GM19025 (cell line): Measurements from ENCODE around the gene PHF20.
"Not testable (repeated sequence)": the region's sequence is repeated elsewhere in the genome, so short reads cannot be mapped to it uniquely, and the experiment has no call there.

ENCODE experiments used
- ATAC-seq: cut with Tn5 transposase; IDR thresholded peaks from one replicate; pipeline ENCODE4 v1.9.1; 2021; ENCODE audit warnings: mild to moderate bottlenecking, low read depth, moderate library complexity; ENCODE audit not compliant: unreplicated experiment

Gene PHF20

DNA sequence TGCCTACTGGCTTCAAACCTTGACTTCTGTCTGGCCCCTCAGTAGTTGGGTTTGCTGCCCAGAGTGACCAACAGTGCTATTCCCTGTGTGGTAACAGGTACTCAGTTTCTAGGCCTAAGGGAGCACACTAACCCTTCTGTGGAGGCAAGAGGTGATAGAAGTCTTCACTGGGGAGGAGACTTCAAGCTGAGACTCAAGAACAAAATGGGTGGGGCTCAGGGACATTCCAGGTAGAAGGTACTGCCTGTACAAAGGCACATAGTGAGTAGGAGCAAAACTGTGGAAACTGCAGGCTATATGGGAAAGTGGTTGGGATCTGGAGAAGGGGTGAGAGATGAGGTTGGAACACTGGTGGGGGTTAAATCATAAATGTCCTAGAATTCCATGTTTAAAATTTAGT lies 184.8 kb downstream of the PHF20 start:
- ATAC-seq: no peak

DNA sequence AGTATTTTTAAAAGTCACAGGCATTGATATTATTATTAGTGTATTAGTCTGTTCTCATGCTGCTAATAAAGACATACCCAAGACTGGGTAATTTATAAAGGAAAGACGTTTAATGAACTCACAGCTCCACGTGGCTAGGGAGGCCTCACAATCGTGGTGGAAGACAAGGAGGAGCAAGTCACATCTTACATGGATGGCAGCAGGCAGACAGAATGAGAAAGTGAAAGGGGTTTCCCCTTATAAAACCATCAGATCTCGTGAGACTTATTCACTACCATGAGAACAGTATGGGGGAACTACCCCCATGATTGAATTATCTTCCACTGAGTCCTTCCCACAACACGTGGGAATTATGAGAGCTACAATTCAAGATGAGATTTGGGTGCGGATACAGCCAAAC lies 187.5 kb downstream of the PHF20 start:
- ATAC-seq: not testable (repeated sequence)

GRCh38 chr20:35963878-35964277 lies 192.1 kb downstream of the PHF20 start:
- no peak for ATAC-seq

DNA sequence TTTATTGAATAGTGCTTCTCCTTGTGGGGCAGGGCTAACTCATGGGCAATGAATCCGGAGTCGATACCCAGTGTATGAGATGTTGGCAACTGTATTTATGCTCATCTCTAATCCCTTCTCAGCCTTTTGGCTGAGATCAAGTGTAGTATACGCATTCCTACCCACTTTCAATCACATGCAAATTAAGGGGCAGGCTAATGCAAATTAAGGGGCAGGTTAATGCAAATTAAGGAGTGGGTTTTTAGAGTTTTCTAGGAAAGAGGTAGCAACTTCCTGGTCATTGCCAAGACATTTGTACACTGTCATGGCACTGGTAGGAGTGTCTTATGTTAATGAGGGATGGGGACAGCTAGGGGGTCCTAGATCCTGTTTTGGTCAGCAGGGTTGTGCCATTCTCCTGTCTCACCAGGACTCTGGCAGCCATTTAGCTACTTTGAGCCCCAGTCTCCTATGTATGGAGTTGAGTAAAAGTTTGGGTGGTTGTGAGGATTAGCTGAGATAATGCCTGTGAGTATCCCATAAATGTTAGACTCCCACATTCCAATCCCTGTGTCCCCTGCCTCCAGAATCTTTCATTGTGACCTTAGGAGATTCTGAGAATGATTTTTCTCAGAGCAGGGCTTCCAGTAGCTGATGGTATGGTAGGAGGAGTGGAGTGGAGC lies 196.3 kb downstream of the PHF20 start, which contains the start of gene CNBD2:
CNBD2 (plus strand) TSS at position 612 of the 662 bp plus-strand sequence. CDS start 173 bp downstream, outside the sequence.
- no peak for ATAC-seq

- ATAC-seq: no peak
Measured at GRCh38 chr20:35968930-35969329, 197.1 kb downstream of the PHF20 start.

DNA sequence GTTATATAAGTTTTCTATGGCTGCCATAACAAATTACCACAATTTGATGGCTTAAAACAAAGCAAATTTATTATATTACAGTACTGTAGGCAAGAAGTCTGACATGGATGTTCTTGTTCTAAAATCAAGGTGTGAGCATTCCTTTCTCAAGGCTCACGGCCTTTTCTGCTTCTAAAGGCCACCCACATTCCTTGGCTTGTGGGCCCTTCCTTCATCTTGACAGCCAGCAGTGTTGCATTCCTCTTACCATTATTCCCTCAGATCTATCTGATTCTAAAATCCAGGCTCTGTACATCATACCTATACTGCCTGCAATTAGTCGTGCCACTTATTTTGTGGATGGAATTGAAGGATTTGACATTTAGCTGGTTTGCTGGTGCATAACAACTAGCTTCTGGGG lies 200.2 kb downstream of the PHF20 start:
- ATAC-seq: no peak

DNA sequence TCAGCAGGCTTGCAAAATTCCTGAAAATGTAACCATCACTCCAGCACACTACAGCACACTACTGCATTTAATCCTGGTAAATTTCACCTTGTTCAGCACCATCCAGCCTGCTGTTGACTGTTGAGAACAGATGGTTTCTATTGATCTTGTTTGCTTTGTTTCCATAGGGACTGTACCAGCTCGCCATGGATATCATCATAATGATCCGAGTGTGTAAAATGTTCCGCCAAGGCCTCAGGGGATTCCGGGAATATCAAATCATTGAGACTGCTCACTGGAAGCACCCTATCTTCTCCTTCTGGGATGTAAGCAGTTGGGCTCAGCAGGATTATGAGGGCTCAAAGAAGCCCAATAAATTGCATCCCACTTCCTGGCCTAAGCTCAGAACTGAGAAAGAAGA lies 200.6 kb downstream of the PHF20 start:
- ATAC-seq: no peak

DNA sequence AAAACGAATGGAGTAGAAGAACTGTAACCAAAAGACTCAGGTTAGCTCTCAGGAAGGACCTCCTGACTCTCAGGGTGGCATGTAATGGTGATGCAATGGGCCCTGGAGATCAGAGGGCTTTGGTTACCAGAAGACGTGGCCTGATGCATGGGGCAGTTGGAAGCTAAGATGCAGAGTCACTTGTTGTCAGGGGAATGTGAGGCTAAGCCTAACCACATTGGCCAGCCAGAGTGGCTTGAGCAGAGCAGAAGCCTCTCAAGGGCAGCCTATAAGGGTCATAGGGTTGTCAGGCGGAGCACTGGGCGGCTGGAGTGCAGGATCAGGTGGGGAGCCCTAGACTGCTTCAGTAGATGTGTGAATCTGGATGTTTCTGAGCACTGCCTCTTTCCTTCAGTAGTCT lies 202.4 kb downstream of the PHF20 start:
- no peak for ATAC-seq

- ATAC-seq: no peak
Measured at GRCh38 chr20:35975576-35976373, 204.0 kb downstream of the PHF20 start.

DNA sequence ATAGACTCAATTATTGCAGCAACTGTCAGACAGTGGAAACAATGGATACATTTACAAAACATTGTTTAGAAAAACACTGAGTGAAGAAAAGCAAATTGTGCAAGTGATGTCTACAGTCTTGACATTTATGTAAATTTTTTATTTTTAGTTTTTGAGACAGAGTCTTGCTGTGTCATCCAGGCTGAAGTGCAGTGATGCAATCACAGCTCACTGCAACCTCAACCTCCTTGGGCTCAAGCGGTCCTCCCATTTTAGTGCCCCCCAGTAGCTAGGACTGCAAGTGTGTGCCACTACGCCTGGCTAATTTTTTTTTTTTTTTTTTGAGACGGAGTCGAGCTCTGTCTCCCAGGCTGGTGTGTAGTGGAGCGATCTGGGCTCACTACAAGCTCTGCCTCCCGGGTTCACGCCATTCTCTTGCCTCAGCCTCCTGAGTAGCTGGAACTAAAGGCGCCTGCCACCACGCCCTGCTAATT lies 206.3 kb downstream of the PHF20 start:
- no peak for ATAC-seq

- no peak for ATAC-seq
Measured at GRCh38 chr20:35979544-35979943, 207.7 kb downstream of the PHF20 start.

- ATAC-seq: no peak
Measured at GRCh38 chr20:35981969-35982368, 210.2 kb downstream of the PHF20 start.

DNA sequence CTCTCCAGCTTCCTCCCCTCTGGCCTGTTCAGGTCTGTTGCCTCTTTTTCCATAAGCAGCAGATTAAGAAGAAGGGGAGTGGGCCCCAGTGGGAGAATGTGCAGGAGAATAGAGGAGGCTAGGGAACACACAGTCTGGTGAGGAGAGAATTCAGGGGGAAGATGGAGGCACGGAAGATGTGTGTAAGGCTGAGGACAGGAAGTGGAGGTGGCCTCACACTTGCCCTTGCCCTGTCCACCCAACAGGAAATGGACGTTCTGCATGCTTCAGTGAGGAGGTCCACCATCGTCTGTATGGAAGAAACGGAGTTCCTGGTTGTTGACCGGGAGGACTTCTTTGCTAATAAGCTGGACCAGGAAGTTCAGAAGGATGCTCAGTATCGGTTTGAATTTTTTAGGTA lies 212.6 kb downstream of the PHF20 start:
- no peak for ATAC-seq

DNA sequence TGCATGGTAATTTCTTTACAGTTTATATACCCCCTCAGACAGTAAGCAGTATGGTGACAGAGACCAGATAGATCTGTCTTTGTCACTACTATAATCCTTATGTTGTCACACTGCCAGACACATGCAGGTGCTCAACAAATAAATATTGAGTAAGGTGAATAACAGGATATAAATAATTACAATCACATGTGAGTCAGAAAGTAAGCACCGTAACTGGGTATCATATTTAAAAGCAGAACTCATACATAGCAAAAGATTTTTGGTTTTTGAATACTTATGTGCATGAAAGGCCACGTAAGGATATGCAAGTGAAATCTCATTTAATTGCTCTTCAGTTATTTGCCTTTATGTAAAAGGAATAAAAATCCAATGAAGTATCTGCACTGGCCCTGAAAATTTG lies 214.0 kb downstream of the PHF20 start:
- ATAC-seq: no peak

DNA sequence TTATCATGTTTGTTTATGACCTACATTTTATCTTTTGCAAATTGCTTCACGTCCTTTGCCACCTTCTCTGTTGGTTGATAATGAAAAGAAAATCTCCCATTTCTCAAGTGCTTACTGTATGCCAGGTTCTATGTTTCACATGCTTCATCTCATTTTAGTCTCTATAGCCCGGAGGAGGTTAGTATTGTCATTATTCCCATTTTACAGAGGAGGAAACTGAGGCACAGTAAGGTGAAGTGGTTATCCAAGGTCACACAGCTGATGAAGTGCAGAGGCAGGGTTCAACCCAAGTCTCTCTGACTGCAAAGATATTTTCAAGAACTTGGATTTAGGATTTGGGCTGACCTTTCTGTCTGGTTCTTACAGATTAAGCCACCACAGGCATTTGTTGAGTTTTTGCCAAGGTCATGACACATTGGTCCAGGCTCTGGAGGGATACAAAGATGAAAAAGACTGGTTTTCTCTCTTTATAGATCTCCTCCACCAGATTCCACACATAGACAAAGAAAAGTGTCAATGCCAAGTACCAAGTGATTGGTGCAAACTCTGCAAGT lies 217.2 kb downstream of the PHF20 start:
- no peak for ATAC-seq

DNA sequence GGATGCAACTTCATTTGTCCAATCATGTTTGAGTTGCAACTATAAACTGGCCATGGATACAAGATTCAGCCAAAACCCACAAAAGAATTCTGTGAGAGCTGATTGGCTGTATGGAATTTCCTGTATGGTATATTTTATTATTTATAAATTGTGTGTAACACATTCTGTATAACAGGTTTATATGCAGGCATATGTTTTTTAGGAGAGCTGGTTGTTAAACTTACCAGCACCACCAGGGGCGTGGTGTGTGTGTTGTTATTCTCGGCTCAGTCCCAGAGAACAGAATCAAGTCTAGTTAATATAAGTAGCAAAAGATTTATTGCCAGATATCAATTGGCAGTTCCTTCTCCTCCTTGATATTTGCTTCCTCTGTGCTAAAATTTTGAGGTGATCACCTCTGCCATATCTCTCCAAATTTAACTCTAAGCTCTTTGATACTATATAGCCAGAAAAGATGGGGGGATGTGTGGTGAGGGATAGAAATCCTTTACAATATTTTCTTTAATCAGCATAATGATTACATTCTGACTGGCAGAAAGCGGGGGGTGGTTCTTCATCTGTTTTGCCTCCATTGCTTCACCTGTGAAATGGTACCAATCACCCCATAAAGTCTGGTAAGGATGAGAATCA lies 219.4 kb downstream of the PHF20 start:
- no peak for ATAC-seq

DNA sequence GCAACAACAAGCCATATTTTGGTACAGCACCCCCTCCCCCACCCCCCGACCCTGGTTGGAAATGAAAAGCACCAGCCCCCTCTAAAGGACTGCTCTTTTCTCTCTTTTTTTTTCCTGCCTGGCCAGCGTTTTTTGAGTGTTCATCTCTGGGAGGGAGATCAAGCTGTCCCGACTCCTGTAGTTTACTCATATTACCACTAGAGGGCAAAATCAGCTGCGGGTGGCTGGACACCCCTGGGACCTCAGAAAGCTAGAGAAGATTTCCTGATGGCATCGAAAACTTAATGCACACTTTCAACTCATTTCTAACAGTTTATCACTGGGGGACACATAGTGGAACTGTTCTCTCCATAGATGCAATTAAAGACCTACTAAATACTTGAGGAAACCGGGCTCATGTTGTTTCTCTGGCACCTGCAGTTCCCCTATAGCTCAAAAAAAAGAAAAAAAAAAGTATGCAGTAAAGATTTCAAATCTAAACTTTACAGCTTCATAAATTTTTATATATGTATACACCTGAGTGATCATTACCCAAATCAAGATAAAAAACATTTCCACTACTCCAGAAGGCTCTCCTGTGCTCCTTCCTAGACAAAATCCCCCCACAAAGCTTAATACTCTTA lies 221.0 kb downstream of the PHF20 start:
- no peak for ATAC-seq

GRCh38 chr20:35994994-35995453 lies 223.2 kb downstream of the PHF20 start:
- no peak for ATAC-seq

DNA sequence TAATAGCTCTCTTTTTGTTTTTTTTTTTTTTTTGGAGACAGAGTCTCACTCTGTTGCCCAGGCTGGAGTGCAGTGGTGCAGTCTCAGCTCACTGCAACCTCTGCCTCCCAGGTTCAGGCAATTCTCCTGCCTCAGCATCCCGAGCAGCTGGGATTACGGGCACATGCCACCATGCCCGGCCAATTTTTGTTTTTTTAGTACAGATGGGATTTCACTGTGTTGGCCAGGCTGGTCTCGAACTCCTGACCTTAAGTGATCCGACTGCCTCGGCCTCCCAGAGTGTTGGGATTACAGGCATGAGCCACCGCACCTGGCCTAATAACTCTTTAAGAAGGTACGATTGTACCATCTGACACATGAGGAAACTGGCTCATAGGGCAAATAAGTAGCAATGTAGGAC lies 224.7 kb downstream of the PHF20 start:
- not testable (repeated sequence) for ATAC-seq
